NCI-H2107 treated with DMSO at 0.1 percent for 48 hours (cell line): ENCODE results near the gene MRPS18A.
"Not testable (repeated sequence)": the region's sequence is repeated elsewhere in the genome, so short reads cannot be mapped to it uniquely, and the experiment has no call there.

Experiments
- DNase-seq: peaks from one replicate; lab custom pipeline; 2025; ENCODE audit not compliant: unreplicated experiment; lab: John Stamatoyannopoulos, UW

MRPS18A gene

GRCh38 chr6:43717822-43718221 is 30.2 kb upstream of the MRPS18A start:
- no peak for DNase-seq

GRCh38 chr6:43717389-43717788 is 29.8 kb upstream of the MRPS18A start:
- no peak for DNase-seq

GRCh38 chr6:43716099-43716498 is 28.5 kb upstream of the MRPS18A start:
- no peak for DNase-seq

- no peak for DNase-seq
These were observed 27.6 kb upstream of the MRPS18A start for GRCh38 chr6:43715056-43715788.

GRCh38 chr6:43714311-43715055 is 26.9 kb upstream of the MRPS18A start:
- DNase-seq = no peak

GRCh38 chr6:43713643-43714310 is 26.2 kb upstream of the MRPS18A start:
- DNase-seq = no peak

GRCh38 chr6:43712579-43712978 is 25.0 kb upstream of the MRPS18A start:
- no peak for DNase-seq

GRCh38 chr6:43710576-43710975 is 23.0 kb upstream of the MRPS18A start:
- no peak for DNase-seq

GRCh38 chr6:43709654-43710303 is 22.2 kb upstream of the MRPS18A start:
- no peak for DNase-seq

- DNase-seq = no peak
These were observed 21.5 kb upstream of the MRPS18A start for GRCh38 chr6:43708860-43709653.

- no peak for DNase-seq
These were observed 20.2 kb upstream of the MRPS18A start for GRCh38 chr6:43707767-43708166.

- DNase-seq = no peak
These were observed 19.7 kb upstream of the MRPS18A start for GRCh38 chr6:43707269-43707668.

- DNase-seq = no peak
These were observed 19.2 kb upstream of the MRPS18A start for GRCh38 chr6:43706788-43707187.

GRCh38 chr6:43705996-43706395 is 18.4 kb upstream of the MRPS18A start:
- DNase-seq = no peak

- DNase-seq = no peak
These were observed 16.2 kb upstream of the MRPS18A start for GRCh38 chr6:43703512-43704429.

GRCh38 chr6:43702534-43703440 is 15.2 kb upstream of the MRPS18A start:
- peak; percentile 38 for DNase-seq

GRCh38 chr6:43702171-43702533 is 14.6 kb upstream of the MRPS18A start:
- no peak for DNase-seq

- DNase-seq = not testable (repeated sequence)
These were observed 13.5 kb upstream of the MRPS18A start for GRCh38 chr6:43700939-43701560.
